Hepatocyte (in vitro differentiated cells): ENCODE results near the gene IGLL5.

Experiments
- CTCF ChIP-seq: fragments of 200-600 bp; sonication (generic); IDR thresholded peaks from 2 replicates; pipeline ENCODE4 v1.5.1; 2016; ENCODE audit warnings: antibody characterized with exemption, mild to moderate bottlenecking; ENCODE audit not compliant: poor library complexity
- EZH2 ChIP-seq: fragments of 200-600 bp; sonication (generic); IDR thresholded peaks from 2 replicates; pipeline ENCODE4 v1.6.1; 2016; ENCODE audit warnings: antibody characterized with exemption, mild to moderate bottlenecking, borderline replicate concordance
- EZH2phosphoT487 ChIP-seq: fragments of 200-600 bp; sonication (generic); IDR thresholded peaks from one replicate; pipeline ENCODE4 v1.6.1; 2018; ENCODE audit warnings: antibody characterized with exemption, mild to moderate bottlenecking, low read depth, moderate library complexity; ENCODE audit not compliant: unreplicated experiment, severe bottlenecking

GRCh38 chr22:22908941-22909604, 21.5 kb downstream of the IGLL5 start:
- TF ChIP-seq CTCF, result no peak
- TF ChIP-seq EZH2, result no peak
- TF ChIP-seq EZH2phosphoT487, result no peak
